HCT116 (cell line): ENCODE data around the gene HOXB2. TPM values are rescaled to one million over a fixed set of nuclear protein-coding genes. Genes with fewer than 3 reads are reported as not detected.

Experiments
- ATAC-seq: fragments of 200-7000 bp; cut with Tn5 transposase; 2 replicates; pipeline ENCODE4 v1.9.1; 2020; ENCODE audit warnings: mild to moderate bottlenecking, moderate library complexity
- BruUV-seq: library from RNA; stranded (reverse); fragments of 400-500 nt; replicated peaks from 2 replicates; lab custom pipeline; 2021; lab: Mats Ljungman, UMichigan
- CTCF ChIA-PET: fragments of 300-600 bp; sonication (Branson Sonifier 250); formaldehyde crosslinking; loops from one replicate; lab custom pipeline; 2021; ENCODE audit warnings: antibody characterized with exemption; lab: Charles Lee
- POLR2A ChIA-PET: fragments of 300-600, 350-600 bp; sonication (Branson Sonifier 250); formaldehyde crosslinking; loops from one replicate; lab custom pipeline; 2021; ENCODE audit warnings: antibody characterized with exemption; lab: Charles Lee
- RAD21 ChIA-PET, 2 experiments: fragments of 300-600 bp; sonication (Branson Sonifier 250); formaldehyde crosslinking; loops; one replicate each; lab custom pipeline; 2023; ENCODE audit warnings: low total read pairs in 2 of 2; ENCODE audit not compliant: uncharacterized antibody in 2 of 2, unreplicated experiment in 2 of 2, low non-redundant PET in 1 of 2; lab: Charles Lee
- DNase-seq: peaks from one replicate; pipeline ENCODE4 v3.0.0-alpha.2; 2010; ENCODE audit warnings: low read depth, low spot score
- H2AFZ ChIP-seq: fragments of 200-600 bp; shearing (Covaris generic), sonication (generic); 2 replicates; pipeline ENCODE4 v1.6.1; 2017; ENCODE audit warnings: low read depth, mixed run types, mixed read lengths, antibody characterized with exemption, low read length; ENCODE audit not compliant: poor library complexity, severe bottlenecking
- H3K27ac ChIP-seq: 2 replicates; pipeline ENCODE4 v1.5.1; 2012; ENCODE audit warnings: low read depth, low read length
- H3K27me3 ChIP-seq: fragments of 200-600 bp; sonication (generic); 2 replicates; pipeline ENCODE4 v1.6.1; 2016; ENCODE audit warnings: mixed run types, low read length, mixed read lengths; ENCODE audit not compliant: insufficient read depth
- H3K36me3 ChIP-seq, 2 experiments: fragments of 200-500 bp in 1 of 2; fragments of 200-600 bp in 1 of 2; sonication (Bioruptor generic) in 1 of 2; sonication (generic) in 1 of 2; 2 replicates each; pipeline versions ENCODE4 v1.5.1 to v1.6.1; 2014 to 2016; ENCODE audit warnings: low read length in 2 of 2, inconsistent platforms in 1 of 2, mixed read lengths in 1 of 2, mixed run types in 1 of 2; ENCODE audit not compliant: insufficient read depth in 2 of 2, control insufficient read depth in 1 of 2
- H3K4me1 ChIP-seq, 2 experiments: fragments of 200-600 bp in 1 of 2; sonication (generic) in 1 of 2; 2 replicates each; pipeline versions ENCODE4 v1.5.1 to v1.6.1; 2012 to 2017; ENCODE audit warnings: low read length in 2 of 2, inconsistent platforms in 1 of 2, mild to moderate bottlenecking in 1 of 2, mixed read lengths in 1 of 2, mixed run types in 1 of 2, moderate library complexity in 1 of 2; ENCODE audit not compliant: insufficient read depth in 2 of 2, control insufficient read depth in 1 of 2
- H3K4me2 ChIP-seq: fragments of 200-600 bp; sonication (generic); 2 replicates; pipeline ENCODE4 v1.6.1; 2017; ENCODE audit warnings: mixed run types, low read length, mixed read lengths
- H3K4me3 ChIP-seq, 2 experiments: fragments of 200-600 bp in 1 of 2; sonication (generic) in 1 of 2; replicated peaks in 1 of 2; 2 replicates each; pipeline ENCODE4 v1.5.1; 2011 to 2016; ENCODE audit warnings: low read length in 2 of 2, control low read depth in 1 of 2, low read depth in 1 of 2, mild to moderate bottlenecking in 1 of 2, mixed read lengths in 1 of 2, mixed run types in 1 of 2
- H3K79me2 ChIP-seq: fragments of 200-600 bp; sonication (generic); 2 replicates; pipeline ENCODE4 v1.6.1; 2017; ENCODE audit warnings: mild to moderate bottlenecking, mixed run types, low read length, moderate library complexity, mixed read lengths; ENCODE audit not compliant: insufficient read depth
- H3K9ac ChIP-seq: fragments of 200-600 bp; sonication (generic); 2 replicates; pipeline ENCODE4 v1.6.1; 2016; ENCODE audit warnings: low read length, mixed read lengths
- H3K9me2 ChIP-seq: fragments of 200-600 bp; sonication (generic), shearing (Covaris generic); 2 replicates; pipeline ENCODE4 v1.6.1; 2017; ENCODE audit warnings: mixed run types, mild to moderate bottlenecking, moderate library complexity; ENCODE audit not compliant: insufficient read depth
- H3K9me3 ChIP-seq, 2 experiments: fragments of 200-500 bp in 1 of 2; fragments of 200-600 bp in 1 of 2; sonication (Bioruptor generic) in 1 of 2; sonication (generic) in 1 of 2; 2 replicates each; pipeline ENCODE4 v1.6.1; 2014 to 2017; ENCODE audit warnings: low read length in 2 of 2, mixed read lengths in 2 of 2, inconsistent platforms in 1 of 2, low read depth in 1 of 2, mild to moderate bottlenecking in 1 of 2, mixed run types in 1 of 2, moderate library complexity in 1 of 2; ENCODE audit not compliant: control insufficient read depth in 1 of 2, insufficient read depth in 1 of 2
- H4K20me1 ChIP-seq: fragments of 200-600 bp; sonication (generic), shearing (Covaris generic); 2 replicates; pipeline ENCODE4 v1.6.1; 2017; ENCODE audit warnings: mixed run types, mild to moderate bottlenecking, moderate library complexity; ENCODE audit not compliant: insufficient read depth
- CBX3 ChIP-seq: IDR thresholded peaks from 2 replicates; pipeline ENCODE4 v1.6.1; 2012; ENCODE audit warnings: low read depth
- CEBPB ChIP-seq: IDR thresholded peaks from 2 replicates; pipeline ENCODE4 v1.6.1; 2012; ENCODE audit warnings: low read depth
- CTCF ChIP-seq, 3 experiments: fragments of 200-600 bp in 1 of 3; sonication (generic) in 1 of 3; IDR thresholded peaks in 2 of 3; conservative IDR thresholded peaks in 1 of 3; 2 replicates each; pipeline ENCODE4 v1.5.1; 2012 to 2017; ENCODE audit warnings: low read depth in 2 of 3, low read length in 2 of 3, antibody characterized with exemption in 1 of 3, borderline replicate concordance in 1 of 3, control low read depth in 1 of 3, mild to moderate bottlenecking in 1 of 3, mixed read lengths in 1 of 3, mixed run types in 1 of 3, moderate library complexity in 1 of 3; ENCODE audit not compliant: insufficient read depth in 1 of 3
- EGR1 ChIP-seq: IDR thresholded peaks from 2 replicates; pipeline ENCODE4 v1.6.1; 2012; ENCODE audit warnings: low read depth
- ELF1 ChIP-seq: IDR thresholded peaks from 2 replicates; pipeline ENCODE4 v1.6.1; 2012; ENCODE audit warnings: low read depth, borderline replicate concordance
- EZH2 ChIP-seq: fragments of 200-600 bp; sonication (generic); IDR thresholded peaks from 2 replicates; pipeline ENCODE4 v1.6.1; 2017; ENCODE audit warnings: antibody characterized with exemption, mixed run types
- EZH2phosphoT487 ChIP-seq: fragments of 200-600 bp; IDR thresholded peaks from 2 replicates; pipeline ENCODE4 v1.6.1; 2018; ENCODE audit warnings: antibody characterized with exemption, borderline replicate concordance
- JUND ChIP-seq: IDR thresholded peaks from 2 replicates; pipeline ENCODE4 v1.6.1; 2012
- POLR2AphosphoS5 ChIP-seq: IDR thresholded peaks from 2 replicates; pipeline ENCODE4 v1.6.1; 2011; ENCODE audit warnings: mild to moderate bottlenecking, low read depth, low read length, moderate library complexity
- RAD21 ChIP-seq: IDR thresholded peaks from 2 replicates; pipeline ENCODE4 v1.6.1; 2012; ENCODE audit warnings: low read depth, mild to moderate bottlenecking
- SP1 ChIP-seq: IDR thresholded peaks from 2 replicates; pipeline ENCODE4 v1.6.1; 2012; ENCODE audit warnings: low read depth
- SRF ChIP-seq: IDR thresholded peaks from 2 replicates; pipeline ENCODE4 v1.6.1; 2012; ENCODE audit warnings: low read depth
- TCF7L2 ChIP-seq: IDR thresholded peaks from 2 replicates; pipeline ENCODE4 v1.7.0; 2011; ENCODE audit warnings: borderline replicate concordance, inconsistent platforms; ENCODE audit not compliant: insufficient read depth, insufficient read length; ENCODE audit errors: extremely low read depth
- YY1 ChIP-seq: IDR thresholded peaks from 2 replicates; pipeline ENCODE4 v1.6.1; 2011; ENCODE audit warnings: low read length, low read depth, moderate library complexity, mild to moderate bottlenecking; ENCODE audit not compliant: insufficient replicate concordance; ENCODE audit errors: extremely low read depth
- ZFX ChIP-seq: fragments of 450-650 bp; IDR thresholded peaks from 2 replicates; pipeline ENCODE4 v1.6.1; 2017
- ZNF274 ChIP-seq: fragments of 200-500 bp; sonication (Bioruptor generic); IDR thresholded peaks from 2 replicates; pipeline ENCODE4 v1.6.1; 2014; ENCODE audit warnings: mild to moderate bottlenecking, low read depth, low read length, inconsistent platforms
- intact Hi-C: fragments of 100-400 bp; cut with micrococcal nuclease; formaldehyde crosslinking; loops from 2 replicates; pipeline ENCODE4 v1.10.0; 2022
- total RNA-seq: library from RNA; stranded (reverse); gene quantifications from one replicate; pipeline ENCODE4 v1.2.1, GENCODE V29; 2021; ENCODE audit not compliant: unreplicated experiment
- TF ChIP-seq, protein P1 (sequence below): IDR thresholded peaks from 2 replicates; pipeline ENCODE4 v1.6.1; 2012
- TF ChIP-seq, protein P2 (sequence below): IDR thresholded peaks from 2 replicates; pipeline ENCODE4 v1.6.1; 2012; ENCODE audit warnings: low read depth
- TF ChIP-seq, protein P3 (sequence below): IDR thresholded peaks from 2 replicates; pipeline ENCODE4 v1.6.1; 2011; ENCODE audit warnings: mild to moderate bottlenecking, low read length, moderate library complexity; ENCODE audit not compliant: insufficient replicate concordance; ENCODE audit errors: extremely low read depth

Gene HOXB2
- total RNA-seq, 1 experiment from 2014 or later, result 2.0 TPM

- H3K36me3 ChIP-seq, result no peaks in the 10 kb centered on the region
- no peaks in the 10 kb centered on the region for H4K20me1 ChIP-seq
- peaks cover 0 to 4% of the 10 kb centered on the region in 2 experiments; a peak in 1 of 4 replicates for H3K4me1 ChIP-seq
- ChIA-PET CTCF (no interaction called here), RAD21 (no interaction called here), POLR2A (no interaction called here)
- no peak for ATAC-seq
- no peak overlapping the region for H3K9ac ChIP-seq
- TF ChIP-seq ZFX (no peak), EGR1 (no peak), POLR2AphosphoS5 (no peak), TCF7L2 (no peak), JUND (no peak), ZNF274 (no peak), ELF1 (no peak), EZH2phosphoT487 (no peak), CBX3 (no peak), CEBPB (no peak), CTCF (IDR thresholded peaks at IDR 0.05 in 2 of 3, conservative IDR thresholded peaks at IDR 0.05 in 1 of 3; ENCODE audit: borderline replicate concordance in 1 of 3, insufficient read depth in 1 of 3, low read depth in 2 of 3, low read length in 2 of 3) (no peak), SP1 (no peak), EZH2 (no peak), RAD21 (no peak), SRF (no peak), YY1 (no peak)
- TF ChIP-seq, protein P1, sequence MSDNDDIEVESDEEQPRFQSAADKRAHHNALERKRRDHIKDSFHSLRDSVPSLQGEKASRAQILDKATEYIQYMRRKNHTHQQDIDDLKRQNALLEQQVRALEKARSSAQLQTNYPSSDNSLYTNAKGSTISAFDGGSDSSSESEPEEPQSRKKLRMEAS, result no peak
- TF ChIP-seq, protein P2, sequence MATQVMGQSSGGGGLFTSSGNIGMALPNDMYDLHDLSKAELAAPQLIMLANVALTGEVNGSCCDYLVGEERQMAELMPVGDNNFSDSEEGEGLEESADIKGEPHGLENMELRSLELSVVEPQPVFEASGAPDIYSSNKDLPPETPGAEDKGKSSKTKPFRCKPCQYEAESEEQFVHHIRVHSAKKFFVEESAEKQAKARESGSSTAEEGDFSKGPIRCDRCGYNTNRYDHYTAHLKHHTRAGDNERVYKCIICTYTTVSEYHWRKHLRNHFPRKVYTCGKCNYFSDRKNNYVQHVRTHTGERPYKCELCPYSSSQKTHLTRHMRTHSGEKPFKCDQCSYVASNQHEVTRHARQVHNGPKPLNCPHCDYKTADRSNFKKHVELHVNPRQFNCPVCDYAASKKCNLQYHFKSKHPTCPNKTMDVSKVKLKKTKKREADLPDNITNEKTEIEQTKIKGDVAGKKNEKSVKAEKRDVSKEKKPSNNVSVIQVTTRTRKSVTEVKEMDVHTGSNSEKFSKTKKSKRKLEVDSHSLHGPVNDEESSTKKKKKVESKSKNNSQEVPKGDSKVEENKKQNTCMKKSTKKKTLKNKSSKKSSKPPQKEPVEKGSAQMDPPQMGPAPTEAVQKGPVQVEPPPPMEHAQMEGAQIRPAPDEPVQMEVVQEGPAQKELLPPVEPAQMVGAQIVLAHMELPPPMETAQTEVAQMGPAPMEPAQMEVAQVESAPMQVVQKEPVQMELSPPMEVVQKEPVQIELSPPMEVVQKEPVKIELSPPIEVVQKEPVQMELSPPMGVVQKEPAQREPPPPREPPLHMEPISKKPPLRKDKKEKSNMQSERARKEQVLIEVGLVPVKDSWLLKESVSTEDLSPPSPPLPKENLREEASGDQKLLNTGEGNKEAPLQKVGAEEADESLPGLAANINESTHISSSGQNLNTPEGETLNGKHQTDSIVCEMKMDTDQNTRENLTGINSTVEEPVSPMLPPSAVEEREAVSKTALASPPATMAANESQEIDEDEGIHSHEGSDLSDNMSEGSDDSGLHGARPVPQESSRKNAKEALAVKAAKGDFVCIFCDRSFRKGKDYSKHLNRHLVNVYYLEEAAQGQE, result no peak
- TF ChIP-seq, protein P3, sequence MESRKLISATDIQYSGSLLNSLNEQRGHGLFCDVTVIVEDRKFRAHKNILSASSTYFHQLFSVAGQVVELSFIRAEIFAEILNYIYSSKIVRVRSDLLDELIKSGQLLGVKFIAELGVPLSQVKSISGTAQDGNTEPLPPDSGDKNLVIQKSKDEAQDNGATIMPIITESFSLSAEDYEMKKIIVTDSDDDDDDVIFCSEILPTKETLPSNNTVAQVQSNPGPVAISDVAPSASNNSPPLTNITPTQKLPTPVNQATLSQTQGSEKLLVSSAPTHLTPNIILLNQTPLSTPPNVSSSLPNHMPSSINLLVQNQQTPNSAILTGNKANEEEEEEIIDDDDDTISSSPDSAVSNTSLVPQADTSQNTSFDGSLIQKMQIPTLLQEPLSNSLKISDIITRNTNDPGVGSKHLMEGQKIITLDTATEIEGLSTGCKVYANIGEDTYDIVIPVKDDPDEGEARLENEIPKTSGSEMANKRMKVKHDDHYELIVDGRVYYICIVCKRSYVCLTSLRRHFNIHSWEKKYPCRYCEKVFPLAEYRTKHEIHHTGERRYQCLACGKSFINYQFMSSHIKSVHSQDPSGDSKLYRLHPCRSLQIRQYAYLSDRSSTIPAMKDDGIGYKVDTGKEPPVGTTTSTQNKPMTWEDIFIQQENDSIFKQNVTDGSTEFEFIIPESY, result no peak
- no peak overlapping the region for H2AFZ ChIP-seq
- no peaks in the 10 kb centered on the region; the same call in 1 of the 2 replicates for H3K79me2 ChIP-seq
- no peak overlapping the region for H3K4me3 ChIP-seq
- intact Hi-C loops, result no loop called here
- no peak overlapping the region for H3K27ac ChIP-seq
- DNase-seq, result no peak
- no peaks in the 10 kb centered on the region for H3K27me3 ChIP-seq
- no TSS peak for BruUV-seq
- H3K9me3 ChIP-seq, result no peaks in the 10 kb centered on the region
- no peaks in the 10 kb centered on the region for H3K9me2 ChIP-seq
- H3K4me2 ChIP-seq, result no peak overlapping the region
Observed at GRCh38 chr17:48558831-48559121, 13.9 kb upstream of the HOXB2 start.
